Spleen (tissue), 11 donors: ENCODE measurements around the gene INSIG2. TPM values are rescaled to one million over a fixed set of nuclear protein-coding genes. Genes with fewer than 3 reads are reported as not detected.

Source experiments
- DNase-seq: peaks from one replicate; pipeline ENCODE4 v3.0.0-alpha.2; 2020
- H3K27ac ChIP-seq, 8 donors: fragments of 200-600 bp; sonication (generic) in 7 of 8; 1 replicate in 4 of 8; 2 replicates in 4 of 8; pipeline versions ENCODE4 v1.5.0 to v1.8.0; 2016 to 2021; ENCODE audit warnings: inconsistent platforms in 4 of 8, mild to moderate bottlenecking in 4 of 8, moderate library complexity in 1 of 8
- H3K27me3 ChIP-seq, 7 donors: fragments of 200-600 bp; sonication (generic) in 6 of 7; replicated peaks in 1 of 7; 1 replicate in 4 of 7; 2 replicates in 3 of 7; pipeline versions ENCODE4 v1.5.0 to v1.8.0; 2016 to 2021; ENCODE audit warnings: inconsistent platforms in 3 of 7, mild to moderate bottlenecking in 1 of 7
- H3K36me3 ChIP-seq, 6 donors: fragments of 200-600 bp; sonication (generic) in 5 of 6; 1 replicate in 4 of 6; 2 replicates in 2 of 6; pipeline versions ENCODE4 v1.5.0 to v1.8.0; 2016 to 2021; ENCODE audit warnings: inconsistent platforms in 2 of 6
- H3K4me1 ChIP-seq, 6 donors: fragments of 200-600 bp; sonication (generic) in 5 of 6; 1 replicate in 3 of 6; 2 replicates in 3 of 6; pipeline versions ENCODE4 v1.5.0 to v1.8.0; 2016 to 2021; ENCODE audit warnings: inconsistent platforms in 3 of 6
- H3K4me3 ChIP-seq, 8 donors: fragments of 200-600 bp; sonication (generic) in 7 of 8; 1 replicate in 4 of 8; 2 replicates in 4 of 8; pipeline versions ENCODE4 v1.5.0 to v1.8.0; 2016 to 2021; ENCODE audit warnings: inconsistent platforms in 4 of 8, mild to moderate bottlenecking in 4 of 8, moderate library complexity in 2 of 8
- H3K9me3 ChIP-seq, 8 donors: fragments of 200-600 bp; sonication (generic) in 7 of 8; 1 replicate in 4 of 8; 2 replicates in 4 of 8; pipeline versions ENCODE4 v1.5.0 to v1.8.0; 2016 to 2021; ENCODE audit warnings: inconsistent platforms in 4 of 8
- CTCF ChIP-seq, 11 experiments: fragments of 200-600 bp in 7 of 11; fragments of 450-650 bp in 4 of 11; sonication (generic) in 4 of 11; IDR thresholded peaks in 8 of 11; conservative IDR thresholded peaks in 3 of 11; 1 replicate in 7 of 11; 2 replicates in 4 of 11; pipeline versions ENCODE4 v1.4.0 to v1.8.0; 2016 to 2021; ENCODE audit warnings: antibody characterized with exemption in 11 of 11, inconsistent platforms in 4 of 11, mild to moderate bottlenecking in 1 of 11
- POLR2A ChIP-seq, 3 donors: fragments of 450-650 bp; IDR thresholded peaks; one replicate each; pipeline ENCODE4 v1.5.1; 2017; ENCODE audit warnings: antibody characterized with exemption in 3 of 3, mild to moderate bottlenecking in 1 of 3
- POLR2AphosphoS5 ChIP-seq, 3 donors: sonication (generic); formaldehyde crosslinking; IDR thresholded peaks; one replicate each; pipeline ENCODE4 v1.5.1; 2017; ENCODE audit warnings: antibody characterized with exemption in 3 of 3
- WGBS, 5 donors: extraction: QIAGEN DNeasy Blood & Tissue Kit in 3 of 5; methylation state at CpG; one replicate each; pipeline versions ENCODE4 v1.1.5 to v1.1.7; 2013 to 2018; 5-methylcytosine and 5-hydroxymethylcytosine counted together
- intact Hi-C: fragments of 100-400 bp; cut with DNase I; formaldehyde crosslinking; loops from one replicate; pipeline ENCODE4 v1.15.0; 2023; ENCODE audit warnings: low total_unique reads
- polyA plus RNA-seq, 3 donors: library from polyadenylated mRNA; stranded (reverse); fragments of 200-250 nt; gene quantifications; one replicate each; pipeline ENCODE4 v1.2.1, GENCODE V29; 2013
- total RNA-seq, 7 donors: library from RNA; depleted of rRNA in 3 of 7; stranded (reverse); fragments of >200 nt in 3 of 7; fragmentation: NEBNext Ultra II Directional in 4 of 7; extraction: Animal tissue kit (Norgen Biotek cat#: 25700) in 4 of 7; gene quantifications; one replicate each; pipeline versions ENCODE4 v1.1.0 to v1.2.1, GENCODE V29; 2016 to 2021
- donor health status: healthy with polysubstance abuse.
- donor health status: DM: no; HTN: no; CAD: no; lungs with moderate emphysema.
- donor health status: DM: no; HTN: no; CAD: no.
- donor health status: Bipolar disorder and iron deficiency.
- donor health status: healthy.
- donor health status: DM: no; HTN: no; CAD: no.
- donor health status: DM: yes; HTN: yes; CAD: no.

INSIG2 gene
- total and polyA plus RNA-seq, 10 donors = 11.5 to 42.7 (median 28.8) TPM

- H3K36me3 ChIP-seq = peaks cover 0 to 42% (median 9%) of the 10 kb centered on the region in 6 donors
- H3K27ac ChIP-seq = peak overlapping the region in 2 of 8 donors; percentile 45
- no peaks in the 10 kb centered on the region for H3K27me3 ChIP-seq
- no peaks in the 10 kb centered on the region for H3K9me3 ChIP-seq
- intact Hi-C loops = no loop called here
- 74 to 83% (median 76%) methylated on average over 4 of the region's 4 CpGs for WGBS, 5 donors
- no peak overlapping the region for H3K4me3 ChIP-seq
- no peak for DNase-seq
- TF ChIP-seq CTCF (IDR thresholded peaks at IDR 0.05 in 8 of 11, conservative IDR thresholded peaks at IDR 0.05 in 3 of 11) (no peak), POLR2AphosphoS5 (IDR thresholded peaks at IDR 0.05) (peak in 1 of 3 donors; percentile 43), POLR2A (IDR thresholded peaks at IDR 0.05) (no peak)
- H3K4me1 ChIP-seq = peaks cover 0 to 7% (median 0%) of the 10 kb centered on the region in 6 donors
Observed at GRCh38 chr2:118112771-118113334, 24.6 kb downstream of the INSIG2 start.

- intact Hi-C loops = no loop called here
Observed at GRCh38 chr2:118114863-118115262, 26.6 kb downstream of the INSIG2 start.

DNA sequence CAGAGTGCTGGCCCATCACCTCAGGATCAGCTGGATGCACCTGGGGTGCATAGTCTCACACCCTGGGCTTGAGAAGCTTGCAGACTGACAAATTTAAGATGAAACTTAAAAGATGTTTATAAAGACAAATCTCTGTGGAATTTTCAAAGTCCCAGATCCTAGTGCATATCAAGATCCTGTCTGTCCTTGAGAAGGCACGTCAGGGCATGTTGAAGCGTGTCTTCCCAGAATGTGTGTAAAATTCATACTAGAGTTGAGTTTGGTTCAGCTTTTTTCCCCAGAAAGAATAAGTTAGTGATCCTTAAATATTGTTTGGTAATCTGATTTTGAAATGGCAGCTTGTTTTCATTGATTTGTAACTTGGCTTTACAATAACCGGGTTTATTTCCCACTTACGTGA is 27.5 kb downstream of the INSIG2 start:
- no peaks in the 10 kb centered on the region for H3K27me3 ChIP-seq
- intact Hi-C loops = no loop called here
- TF ChIP-seq POLR2AphosphoS5 (IDR thresholded peaks at IDR 0.05) (no peak), CTCF (IDR thresholded peaks at IDR 0.05 in 8 of 11, conservative IDR thresholded peaks at IDR 0.05 in 3 of 11) (no peak), POLR2A (IDR thresholded peaks at IDR 0.05) (no peak)
- H3K9me3 ChIP-seq = no peaks in the 10 kb centered on the region
- no peak overlapping the region for H3K4me3 ChIP-seq
- 94 to 99% (median 96%) methylated on average over 4 of the region's 4 CpGs for whole genome bisulfite sequencing, 5 donors
- H3K27ac ChIP-seq = no peak overlapping the region
- H3K4me1 ChIP-seq = peaks cover 0 to 20% (median 12%) of the 10 kb centered on the region in 6 donors
- H3K36me3 ChIP-seq = peaks cover 0 to 13% (median 0%) of the 10 kb centered on the region in 6 donors
- DNase-seq = no peak

More at GRCh38 chr2:118114863-118115262, 26.6 kb downstream of the INSIG2 start:
- H3K4me3 ChIP-seq = no peak overlapping the region
- H3K27ac ChIP-seq = no peak overlapping the region
- DNase-seq = no peak
- H3K36me3 ChIP-seq = peaks cover 0 to 22% (median 0%) of the 10 kb centered on the region in 6 donors
- 81 to 87% (median 84%) methylated on average over 2 of the region's 2 CpGs for WGBS, 5 donors
- no peaks in the 10 kb centered on the region for H3K9me3 ChIP-seq
- H3K4me1 ChIP-seq = peaks cover 0 to 20% (median 11%) of the 10 kb centered on the region in 6 donors
- TF ChIP-seq CTCF (IDR thresholded peaks at IDR 0.05 in 8 of 11, conservative IDR thresholded peaks at IDR 0.05 in 3 of 11) = no peak
- TF ChIP-seq POLR2AphosphoS5 (IDR thresholded peaks at IDR 0.05) = no peak
- TF ChIP-seq POLR2A (IDR thresholded peaks at IDR 0.05) = no peak
- H3K27me3 ChIP-seq = no peaks in the 10 kb centered on the region

DNA sequence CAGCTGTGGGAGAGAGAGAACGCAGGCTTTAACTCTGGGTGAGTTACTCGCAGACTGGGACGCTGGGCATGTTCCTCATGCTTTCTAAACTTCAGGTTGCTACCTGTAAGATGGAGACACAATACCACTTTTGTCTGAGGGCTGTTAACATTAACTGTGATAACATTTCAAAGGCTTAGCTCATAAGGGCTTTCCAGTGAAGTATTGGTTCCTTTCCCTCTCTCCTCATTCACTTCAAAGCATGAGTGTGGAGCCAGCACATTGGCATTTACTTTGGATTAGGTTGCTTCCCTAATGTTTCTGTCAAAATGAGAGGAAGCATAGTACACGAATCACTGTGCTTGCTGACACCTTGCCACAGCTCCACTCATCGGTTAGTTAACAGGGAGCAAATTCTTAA is 30.2 kb downstream of the INSIG2 start:
- peak overlapping the region in 7 of 8 donors; percentile 9 to 68 (median 41) for H3K27ac ChIP-seq
- intact Hi-C loops = no loop called here
- no peak for TF ChIP-seq POLR2AphosphoS5 (IDR thresholded peaks at IDR 0.05)
- no peak for TF ChIP-seq POLR2A (IDR thresholded peaks at IDR 0.05)
- no peak for TF ChIP-seq CTCF (IDR thresholded peaks at IDR 0.05 in 8 of 11, conservative IDR thresholded peaks at IDR 0.05 in 3 of 11)
- no peak for DNase-seq
- H3K36me3 ChIP-seq = no peaks in the 10 kb centered on the region
- no peak overlapping the region for H3K4me3 ChIP-seq
- WGBS, 5 donors = 42 to 73% (median 64%) methylated on average over 5 of the region's 5 CpGs
- H3K4me1 ChIP-seq = peaks cover 0 to 40% (median 19%) of the 10 kb centered on the region in 6 donors
- H3K9me3 ChIP-seq = no peaks in the 10 kb centered on the region
- H3K27me3 ChIP-seq = no peaks in the 10 kb centered on the region
